Activated CD4-positive, alpha-beta T cell treated with anti-CD3 and anti-CD28 coated beads for 1 hour (primary cell): ENCODE results near the gene ADAMTS6.

Experiments
- DNase-seq: peaks from one replicate; pipeline ENCODE4 v3.0.0-alpha.2; 2020

Gene ADAMTS6

DNA sequence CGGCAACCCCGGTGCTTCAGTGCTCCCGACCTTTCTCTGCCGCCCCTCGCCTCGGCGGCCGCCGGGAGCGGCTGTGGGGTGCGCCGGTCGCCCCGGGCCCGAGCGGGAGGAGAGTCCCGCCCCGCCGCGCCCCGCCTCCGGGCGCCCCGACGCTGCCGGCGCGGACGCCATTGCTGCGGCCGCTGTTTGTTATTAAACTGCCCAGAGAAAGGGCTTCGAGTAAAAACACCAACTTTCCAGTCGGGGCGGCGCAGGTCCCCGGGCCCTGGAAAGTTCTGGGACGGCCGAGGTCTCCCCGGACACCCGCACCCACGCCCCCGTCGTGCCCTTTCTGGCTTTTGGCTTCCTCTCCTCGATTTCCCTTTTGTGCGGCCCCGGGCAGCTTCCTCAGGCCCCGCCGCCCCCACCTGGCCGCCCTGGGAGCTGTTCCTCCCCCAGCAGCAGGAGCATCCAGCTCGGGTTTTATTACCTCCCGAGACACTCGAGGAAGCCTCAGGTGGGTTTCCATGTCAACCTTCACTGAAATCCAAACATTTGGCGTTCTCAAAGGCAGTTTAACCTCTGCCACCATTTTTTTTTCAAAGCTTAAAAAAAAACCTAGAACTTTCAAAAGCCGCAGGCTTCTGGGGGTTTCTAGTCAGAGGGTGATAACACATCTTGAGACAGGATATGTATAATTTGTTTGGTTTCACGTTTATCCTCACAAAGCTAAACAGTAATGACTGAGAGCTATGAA is 378.6 kb downstream of the ADAMTS6 start:
- DNase-seq: peak; percentile 31

DNA sequence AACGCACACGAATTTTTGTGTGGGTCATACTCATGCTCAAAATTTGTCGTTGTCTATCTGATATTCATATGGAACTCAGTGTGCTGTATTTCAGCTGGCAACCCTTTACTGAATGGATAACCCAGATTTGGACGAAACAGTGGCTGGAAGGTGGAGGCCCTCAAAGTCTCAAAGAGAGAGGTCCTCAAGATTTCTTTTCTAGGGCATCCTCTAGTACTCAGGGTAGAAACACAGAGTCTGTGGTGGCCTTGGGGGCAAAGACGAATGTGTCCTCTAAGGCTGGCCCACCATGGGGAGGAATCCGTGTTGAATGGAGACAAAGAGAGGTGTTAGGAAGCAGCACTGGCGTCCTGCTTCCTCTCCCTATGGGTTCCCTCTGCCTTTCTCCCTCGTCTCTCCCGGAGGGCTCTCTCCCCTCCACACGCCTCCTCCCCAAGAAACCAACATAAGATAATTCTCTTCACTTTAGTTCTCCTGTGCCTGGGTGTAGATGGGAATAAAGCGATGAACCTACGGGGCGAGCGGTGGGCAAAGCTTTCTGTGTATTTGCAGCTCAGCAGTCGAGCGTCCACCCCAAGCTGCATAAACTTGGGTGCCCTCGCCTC is 379.2 kb downstream of the ADAMTS6 start:
- no peak for DNase-seq

DNA sequence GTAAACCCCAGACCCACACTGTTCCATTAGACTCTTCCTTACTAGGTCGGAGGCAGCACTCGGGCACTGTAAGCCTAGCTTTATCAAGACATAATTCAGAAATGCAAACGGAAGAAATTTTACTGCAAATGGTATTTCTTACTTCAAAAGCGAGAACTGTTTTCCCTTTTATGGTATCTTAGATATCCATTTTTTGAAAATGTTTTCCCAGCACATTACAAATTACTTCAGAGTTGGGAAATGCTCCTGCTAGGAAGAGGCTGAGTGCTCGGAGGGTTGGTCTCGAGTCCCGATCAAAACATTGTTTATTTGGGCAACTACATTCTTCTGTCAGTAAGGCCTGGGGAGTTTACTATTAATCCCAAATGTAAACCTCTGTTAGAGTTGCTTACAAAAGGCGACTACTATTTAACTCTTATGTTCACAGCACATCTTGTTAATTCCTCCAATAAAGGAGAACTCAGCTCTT is 380.1 kb downstream of the ADAMTS6 start:
- no peak for DNase-seq

DNA sequence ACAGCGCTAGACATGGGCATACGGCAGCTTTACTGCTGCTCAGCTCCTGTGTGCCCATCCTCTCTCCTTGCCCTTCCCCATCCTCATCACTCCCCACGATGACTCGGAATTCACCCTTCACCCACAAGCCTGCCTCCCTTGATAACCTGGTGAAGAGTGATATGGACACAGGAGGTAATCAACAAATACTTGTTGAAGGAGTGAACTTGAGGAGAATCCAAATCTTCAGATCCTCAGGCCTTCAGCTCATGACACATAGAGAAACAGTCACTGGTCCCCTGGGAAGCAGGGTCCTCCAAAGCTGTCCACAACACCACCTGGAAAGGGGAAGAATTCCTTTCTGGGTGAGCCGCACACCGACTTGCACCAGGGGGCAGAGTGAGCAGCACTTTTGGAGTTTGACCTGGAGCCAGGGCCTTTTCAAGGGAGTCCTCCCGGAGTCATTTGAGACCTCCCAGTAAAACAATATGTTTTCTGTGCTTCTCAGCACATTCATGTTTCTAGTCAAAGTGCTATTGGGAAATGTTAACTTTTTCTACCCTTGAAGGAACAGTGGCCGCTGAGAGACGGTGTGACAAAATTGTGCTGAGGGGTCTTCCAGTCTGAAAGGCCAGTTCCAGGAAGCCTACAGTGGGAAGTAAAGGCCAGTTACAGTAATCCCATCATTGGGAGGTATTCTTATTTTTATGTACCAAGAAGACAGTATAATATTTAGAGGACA is 380.6 kb downstream of the ADAMTS6 start:
- DNase-seq: no peak
